Measurements from ENCODE around the gene KIR2DL4.
A peak's percentile ranks its signal among the peaks of the same experiment; 100 is the strongest.
"Not testable (repeated sequence)": the region's sequence is repeated elsewhere in the genome, so short reads cannot be mapped to it uniquely, and the experiment has no call there.

Gene KIR2DL4

DNA sequence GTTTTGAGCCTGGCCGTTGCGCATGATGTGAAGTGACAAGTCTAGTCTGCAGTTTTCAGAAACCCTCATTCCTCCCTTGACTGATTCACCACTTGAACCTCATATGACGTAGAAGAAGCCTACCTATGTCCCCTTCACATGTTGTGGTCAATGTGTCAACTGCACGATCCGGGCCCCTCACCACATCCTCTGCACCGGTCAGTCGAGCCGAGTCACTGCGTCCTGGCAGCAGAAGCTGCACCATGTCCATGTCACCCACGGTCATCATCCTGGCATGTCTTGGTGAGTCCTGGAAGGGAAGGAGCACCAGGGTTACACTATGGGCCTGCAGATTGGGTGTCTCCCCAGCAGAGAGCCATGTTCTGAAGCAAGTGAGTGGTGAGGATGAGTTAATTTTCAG, at the start of gene KIR2DL4:
Gene KIR2DL4 (plus strand): TSS at position 201 of the 400 bp plus-strand sequence. CDS start 42 bp downstream, at position 243.
- DNase-seq: no peak

DNA sequence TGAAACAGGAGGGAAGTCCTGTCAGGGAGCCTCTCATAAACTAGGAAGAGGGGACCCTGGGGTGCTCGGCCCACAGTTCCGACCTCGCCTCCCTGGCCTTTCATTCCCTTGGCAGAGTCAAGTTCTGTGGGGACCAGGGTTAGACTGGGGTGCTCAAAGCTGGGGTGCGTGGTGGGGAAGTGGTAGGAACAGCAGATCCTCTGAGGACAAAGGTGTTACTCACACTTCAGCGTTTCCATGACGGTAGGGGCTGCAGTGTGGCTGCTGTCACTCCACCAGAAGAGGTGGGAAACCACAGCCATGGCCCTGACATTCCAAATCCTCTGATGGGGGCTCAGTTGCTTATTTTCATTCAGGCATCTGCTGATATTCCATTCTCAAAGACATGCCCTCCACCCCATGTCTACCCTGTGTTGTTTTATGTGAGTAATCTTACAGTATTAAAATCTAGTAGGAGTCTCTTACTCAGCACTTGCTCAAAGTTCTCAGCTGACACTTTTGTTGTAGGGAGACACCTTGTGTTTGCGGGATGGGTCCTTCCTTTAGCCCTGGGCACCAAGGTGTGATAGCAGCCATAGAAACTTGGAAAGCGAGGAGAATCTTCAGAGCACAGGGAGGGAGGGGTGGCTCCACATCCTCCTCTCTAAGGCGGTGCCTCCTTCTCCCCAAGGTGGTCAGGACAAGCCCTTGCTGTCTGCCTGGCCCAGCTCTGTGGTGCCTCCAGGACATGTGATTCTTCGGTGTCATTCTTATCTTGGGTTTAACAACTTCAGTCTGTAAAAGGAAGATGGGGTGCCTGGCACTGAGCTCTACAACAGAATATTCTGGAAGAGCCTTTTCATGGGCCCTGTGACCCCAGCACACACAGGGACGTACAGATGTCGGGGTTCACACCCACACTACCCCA, 47.0 kb upstream of the KIR2DL4 start:
- not testable (repeated sequence) for DNase-seq

- not testable (repeated sequence) for DNase-seq
Observed at GRCh38 chr19:54758577-54758976, 44.8 kb upstream of the KIR2DL4 start.

DNA sequence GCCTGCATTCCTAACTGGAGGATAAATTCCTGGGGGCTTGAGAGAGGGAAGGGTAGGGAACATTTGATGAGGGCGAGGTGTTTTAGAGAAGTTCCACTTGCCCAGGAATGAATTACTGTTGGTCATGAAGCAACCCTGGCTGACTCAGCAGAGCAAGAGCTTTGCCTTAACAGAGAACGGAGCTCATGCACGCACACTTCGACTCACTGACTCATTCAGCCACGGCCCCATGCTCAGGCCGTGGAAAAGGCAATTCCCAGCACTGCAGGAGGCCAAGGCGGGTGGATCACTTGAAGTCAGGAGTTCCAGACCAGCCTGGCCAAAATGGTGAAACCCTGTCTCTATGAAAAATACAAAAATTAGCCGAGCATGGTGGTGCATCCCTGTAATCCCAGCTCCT, 39.2 kb upstream of the KIR2DL4 start:
- not testable (repeated sequence) for DNase-seq

DNA sequence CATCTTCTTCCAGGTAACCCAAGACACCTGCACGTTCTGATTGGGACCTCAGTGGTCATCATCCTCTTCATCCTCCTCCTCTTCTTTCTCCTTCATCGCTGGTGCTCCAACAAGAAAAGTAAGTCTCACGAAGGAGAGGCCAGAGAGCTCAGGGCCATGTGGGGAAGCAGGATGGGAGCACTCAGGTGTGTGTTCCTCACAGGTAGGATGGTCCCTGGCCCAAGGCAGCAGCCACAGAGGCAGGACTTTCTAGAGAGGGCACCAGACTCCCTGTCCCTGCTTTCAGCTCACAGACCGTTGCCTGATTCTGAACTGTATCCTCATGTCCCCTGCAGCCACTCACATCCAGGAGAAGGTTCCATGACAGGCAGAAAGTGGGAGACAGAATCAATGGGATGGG, 36.9 kb upstream of the KIR2DL4 start:
- DNase-seq: not testable (repeated sequence)

- not testable (repeated sequence) for DNase-seq
Observed at GRCh38 chr19:54769646-54770045, 33.8 kb upstream of the KIR2DL4 start, which contains the start of gene KIR2DL1. TSS of gene KIR2DL1 (plus strand) at chr19:54769793. CDS start at chr19:54769851, 58 bp downstream.

DNA sequence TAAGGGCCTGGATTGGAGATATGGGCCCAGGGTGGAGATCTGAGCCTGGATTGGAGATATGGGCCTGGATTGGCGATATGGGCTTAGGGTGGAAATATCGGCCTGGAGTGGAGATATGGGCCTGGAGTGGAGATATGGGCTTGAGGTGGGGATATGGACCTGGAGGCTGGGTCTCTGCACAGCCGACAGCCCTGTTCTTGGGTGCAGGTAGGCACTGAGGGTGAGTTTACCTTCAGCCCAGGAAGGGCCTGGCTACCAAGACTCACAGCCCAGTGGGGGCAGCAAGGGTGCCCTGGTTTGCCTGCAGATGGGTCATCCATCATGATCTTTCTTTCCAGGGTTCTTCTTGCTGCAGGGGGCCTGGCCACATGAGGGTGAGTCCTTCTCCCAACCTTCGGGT, 32.9 kb upstream of the KIR2DL4 start:
- DNase-seq: not testable (repeated sequence)

GRCh38 chr19:54771018-54771960, 32.1 kb upstream of the KIR2DL4 start:
- peak; percentile 41 to 49 for DNase-seq

DNA sequence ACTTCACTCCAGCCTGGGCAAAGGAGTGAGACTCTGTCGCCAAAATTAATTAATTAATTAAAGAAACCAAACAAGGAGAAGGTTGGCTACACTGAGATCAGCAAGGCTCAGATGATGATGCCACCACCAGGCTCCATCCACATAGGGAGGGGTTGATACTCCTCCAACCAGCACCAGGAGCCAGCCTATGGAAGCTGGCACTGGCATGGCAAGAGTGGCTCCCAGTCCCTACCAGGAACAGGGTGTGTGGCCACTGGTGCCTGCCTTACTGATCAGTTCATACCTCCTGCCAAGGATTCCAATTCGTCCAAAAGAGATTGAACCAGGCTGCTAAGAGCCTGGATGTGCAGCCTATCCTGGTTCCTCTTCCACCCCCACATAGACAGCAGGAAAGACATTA, 30.7 kb upstream of the KIR2DL4 start:
- DNase-seq: not testable (repeated sequence)

GRCh38 chr19:54775095-54775815, 28.2 kb upstream of the KIR2DL4 start:
- not testable (repeated sequence) for DNase-seq

DNA sequence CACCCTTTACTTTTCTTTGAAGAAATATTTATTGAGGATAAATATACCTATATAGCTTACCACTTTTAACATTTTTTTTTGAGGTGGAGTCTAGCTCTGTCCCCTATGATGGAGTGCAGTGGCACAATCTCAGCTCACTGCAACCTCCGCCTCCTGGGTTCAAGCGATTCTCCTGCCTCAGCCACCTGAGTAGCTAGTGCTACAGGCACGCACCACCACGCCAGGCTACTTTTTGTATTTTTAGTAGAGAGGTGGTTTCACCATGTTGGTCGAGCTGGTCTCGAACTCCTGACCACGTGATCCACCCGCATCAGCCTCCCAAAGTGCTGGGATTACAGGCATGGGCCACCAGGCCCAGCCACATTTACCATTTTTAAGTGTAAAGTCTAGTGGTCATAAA, 27.6 kb upstream of the KIR2DL4 start:
- DNase-seq: not testable (repeated sequence)

GRCh38 chr19:54777851-54778250, 25.6 kb upstream of the KIR2DL4 start:
- DNase-seq: not testable (repeated sequence)

- DNase-seq: not testable (repeated sequence)
Observed at GRCh38 chr19:54778896-54779295, 24.5 kb upstream of the KIR2DL4 start.

DNA sequence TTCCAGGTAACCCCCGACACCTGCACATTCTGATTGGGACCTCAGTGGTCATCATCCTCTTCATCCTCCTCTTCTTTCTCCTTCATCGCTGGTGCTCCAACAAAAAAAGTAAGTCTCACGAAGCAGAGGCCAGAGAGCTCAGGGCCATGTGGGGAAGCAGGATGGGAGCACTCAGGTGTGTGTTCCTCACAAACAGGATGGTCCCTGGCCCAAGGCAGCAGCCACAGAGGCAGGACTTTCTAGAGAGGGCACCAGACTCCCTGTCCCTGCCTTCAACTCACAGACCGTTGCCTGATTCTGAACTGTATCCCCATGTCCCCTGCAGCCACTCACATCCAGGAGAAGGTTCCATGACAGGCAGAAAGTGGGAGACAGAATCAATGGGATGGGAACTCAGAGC, 20.5 kb upstream of the KIR2DL4 start:
- not testable (repeated sequence) for DNase-seq

DNA sequence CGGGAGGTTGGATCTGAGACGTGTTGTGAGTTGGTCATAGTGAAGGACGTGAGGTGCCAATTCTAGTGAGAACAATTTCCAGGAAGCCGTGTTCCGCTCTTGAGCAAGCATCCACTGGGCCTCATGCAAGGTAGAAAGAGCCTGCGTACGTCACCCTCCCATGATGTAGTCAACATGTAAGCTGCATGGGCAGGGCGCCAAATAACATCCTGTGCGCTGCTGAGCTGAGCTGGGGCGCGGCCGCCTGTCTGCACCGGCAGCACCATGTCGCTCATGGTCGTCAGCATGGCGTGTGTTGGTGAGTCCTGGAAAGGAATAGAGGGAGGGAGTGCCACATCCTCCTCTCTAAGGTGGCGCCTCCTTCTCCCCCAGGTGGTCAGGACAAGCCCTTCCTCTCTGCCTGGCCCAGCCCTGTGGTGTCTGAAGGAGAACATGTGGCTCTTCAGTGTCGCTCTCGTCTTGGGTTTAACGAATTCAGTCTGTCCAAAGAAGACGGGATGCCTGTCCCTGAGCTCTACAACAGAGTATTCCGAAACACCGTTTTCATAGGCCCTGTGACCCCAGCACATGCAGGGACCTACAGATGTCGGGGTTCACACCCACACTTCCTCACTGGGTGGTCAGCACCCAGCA, 17.2 kb upstream of the KIR2DL4 start:
- not testable (repeated sequence) for DNase-seq

DNA sequence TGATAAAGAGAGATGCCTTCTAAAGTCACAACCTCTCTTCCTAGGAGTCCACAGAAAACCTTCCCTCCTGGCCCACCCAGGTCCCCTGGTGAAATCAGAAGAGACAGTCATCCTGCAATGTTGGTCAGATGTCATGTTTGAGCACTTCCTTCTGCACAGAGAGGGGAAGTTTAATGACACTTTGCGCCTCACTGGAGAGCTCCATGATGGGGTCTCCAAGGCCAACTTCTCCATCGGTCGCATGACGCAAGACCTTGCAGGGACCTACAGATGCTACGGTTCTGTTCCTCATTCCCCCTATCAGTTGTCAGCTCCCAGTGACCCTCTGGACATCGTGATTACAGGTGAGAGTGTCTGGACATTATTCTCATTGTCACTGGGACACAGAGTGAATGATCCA, 15.3 kb upstream of the KIR2DL4 start:
- not testable (repeated sequence) for DNase-seq

- no peak for DNase-seq
Observed at GRCh38 chr19:54790711-54791110, 12.7 kb upstream of the KIR2DL4 start.

DNA sequence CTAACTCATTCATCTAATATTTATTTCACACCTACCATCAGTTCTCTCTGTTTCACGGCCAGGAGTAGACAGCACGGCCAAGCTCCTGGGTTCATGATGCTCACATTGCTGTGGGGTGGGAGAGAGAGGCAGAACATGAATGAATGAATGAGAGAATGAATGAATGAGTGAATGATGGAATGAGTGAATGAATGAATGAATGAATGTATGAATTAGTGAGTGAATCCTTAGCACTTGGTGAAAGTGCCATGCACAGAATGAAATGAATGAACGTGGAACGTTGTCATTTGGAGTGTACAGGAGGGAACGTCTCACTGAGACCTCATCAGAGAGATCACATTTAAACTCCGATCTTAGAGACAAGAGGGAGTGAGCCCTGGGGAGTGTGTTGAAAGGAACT, 11.9 kb upstream of the KIR2DL4 start:
- DNase-seq: no peak

DNA sequence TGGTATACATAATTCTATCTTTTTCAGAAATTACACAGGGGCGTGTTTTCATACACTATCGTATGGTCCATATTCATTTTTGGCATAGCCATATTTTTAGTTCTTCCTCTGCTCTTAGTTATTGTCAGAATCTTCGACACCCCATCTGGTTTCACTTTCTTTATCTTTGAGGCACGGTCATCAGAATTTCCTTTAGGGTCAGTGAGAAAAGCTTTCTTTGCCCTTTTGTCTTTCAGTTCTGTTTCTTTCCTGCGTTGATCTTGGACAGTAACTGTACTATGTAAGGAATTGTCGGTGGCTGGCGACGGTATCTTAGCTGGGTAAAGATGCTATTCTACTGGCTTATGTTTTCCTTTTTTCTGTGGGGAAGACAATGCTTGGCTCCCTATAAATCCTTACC, 10.6 kb upstream of the KIR2DL4 start:
- no peak for DNase-seq

GRCh38 chr19:54795758-54796157, 7.7 kb upstream of the KIR2DL4 start:
- no peak for DNase-seq

DNA sequence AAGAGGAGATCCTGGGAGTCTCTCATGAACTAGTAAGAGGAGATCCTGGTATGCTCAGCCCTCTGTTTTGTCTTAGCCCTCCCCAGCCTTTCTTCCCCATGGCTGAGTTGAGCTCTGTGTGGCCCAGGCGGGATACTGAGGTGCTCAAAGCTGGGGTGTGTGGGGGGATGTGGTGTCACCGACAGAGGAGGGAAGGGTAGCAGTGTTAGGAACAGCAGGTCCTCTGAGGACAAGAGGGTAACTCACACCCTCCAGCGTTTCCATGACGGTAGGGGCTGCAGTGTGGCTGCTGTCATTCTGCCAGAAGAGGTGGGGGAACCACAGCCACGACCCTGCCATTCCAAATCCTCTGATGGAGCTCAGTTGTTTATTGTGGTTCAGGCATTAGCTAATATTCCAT, 691 bp downstream of the KIR2DL4 start:
- DNase-seq: no peak

DNA sequence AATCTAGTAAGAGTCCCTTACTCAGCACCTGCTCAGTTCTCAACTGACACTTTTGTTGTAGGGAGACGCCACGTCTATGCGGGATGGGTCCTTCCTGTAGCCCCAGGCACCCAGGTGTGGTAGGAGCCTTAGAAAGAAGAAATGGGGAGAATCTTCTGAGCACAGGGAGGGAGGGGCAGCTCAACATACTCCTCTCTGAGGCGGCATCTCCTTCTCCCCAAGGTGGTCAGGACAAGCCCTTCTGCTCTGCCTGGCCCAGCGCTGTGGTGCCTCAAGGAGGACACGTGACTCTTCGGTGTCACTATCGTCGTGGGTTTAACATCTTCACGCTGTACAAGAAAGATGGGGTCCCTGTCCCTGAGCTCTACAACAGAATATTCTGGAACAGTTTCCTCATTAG, 1.2 kb downstream of the KIR2DL4 start:
- no peak for DNase-seq

Measured in SW 1271 (cell line).